B cell (primary cell): ENCODE results near the gene TEAD1. TPM values are rescaled to one million over a fixed set of nuclear protein-coding genes. Genes with fewer than 3 reads are reported as not detected.

Source experiments
- ATAC-seq: fragments of 200-7000 bp; cut with Tn5 transposase; one replicate; pipeline ENCODE4 v1.10.0; 2021; ENCODE audit warnings: low read depth, mild to moderate bottlenecking, moderate number of reproducible peaks, moderate library complexity
- CTCF ChIA-PET: fragments of 350-600 bp; sonication (Branson Sonifier 250); formaldehyde crosslinking; loops from one replicate; lab custom pipeline; 2021; ENCODE audit warnings: antibody characterized with exemption, inconsistent platforms; lab: Charles Lee
- POLR2A ChIA-PET: fragments of 350-600 bp; sonication (Branson Sonifier 250); formaldehyde crosslinking; loops from one replicate; lab custom pipeline; 2021; ENCODE audit warnings: antibody characterized with exemption; lab: Charles Lee
- DNase-seq: peaks from one replicate; pipeline ENCODE4 v3.0.0; 2013
- H2AFZ ChIP-seq: 2 replicates; pipeline ENCODE4 v1.6.1; 2012; ENCODE audit warnings: mild to moderate bottlenecking, low read depth, low read length; ENCODE audit not compliant: insufficient read depth, poor library complexity, severe bottlenecking
- H3K27ac ChIP-seq, 2 donors: 1 replicate in 1 of 2; 2 replicates in 1 of 2; pipeline ENCODE4 v1.5.1; 2012 to 2013; ENCODE audit warnings: low read length in 2 of 2, mild to moderate bottlenecking in 2 of 2, moderate library complexity in 1 of 2
- H3K27me3 ChIP-seq, 4 experiments: fragments of 200-600 bp in 1 of 4; sonication (generic) in 1 of 4; replicated peaks in 1 of 4; 1 replicate in 2 of 4; 2 replicates in 2 of 4; pipeline versions ENCODE4 v1.6.1 to v1.7.0; 2013 to 2016; ENCODE audit warnings: low read length in 3 of 4, mild to moderate bottlenecking in 2 of 4, mixed read lengths in 1 of 4, moderate library complexity in 1 of 4; ENCODE audit not compliant: insufficient read depth in 4 of 4, control insufficient read depth in 3 of 4; ENCODE audit errors: control extremely low read depth in 1 of 4
- H3K36me3 ChIP-seq, 2 experiments: replicated peaks in 1 of 2; 1 replicate in 1 of 2; 2 replicates in 1 of 2; pipeline versions ENCODE4 v1.6.1 to v1.7.1; 2013; ENCODE audit warnings: low read length in 1 of 2; ENCODE audit not compliant: insufficient read depth in 2 of 2, control insufficient read depth in 1 of 2; ENCODE audit errors: control extremely low read depth in 1 of 2, extremely low read depth in 1 of 2
- H3K4me1 ChIP-seq, 2 donors: fragments of 200-600 bp in 1 of 2; sonication (generic) in 1 of 2; 1 replicate in 1 of 2; 2 replicates in 1 of 2; pipeline versions ENCODE4 v1.5.1 to v1.6.1; 2013 to 2017; ENCODE audit warnings: low read length in 2 of 2; ENCODE audit not compliant: control insufficient read depth in 2 of 2, insufficient read depth in 2 of 2
- H3K4me2 ChIP-seq: replicated peaks from 2 replicates; pipeline ENCODE3; 2012; ENCODE audit warnings: mild to moderate bottlenecking, low read depth, low read length; ENCODE audit not compliant: poor library complexity, severe bottlenecking
- H3K4me3 ChIP-seq, 5 experiments: fragments of 200-600 bp in 1 of 5; sonication (generic) in 1 of 5; 1 replicate in 3 of 5; 2 replicates in 2 of 5; pipeline versions ENCODE4 v1.5.1 to v1.7.0; 2011 to 2016; ENCODE audit warnings: low read length in 4 of 5, mild to moderate bottlenecking in 4 of 5, low read depth in 2 of 5, control low read depth in 1 of 5, moderate library complexity in 1 of 5; ENCODE audit not compliant: insufficient read depth in 1 of 5; ENCODE audit errors: control extremely low read depth in 1 of 5, extremely low read depth in 1 of 5
- H3K79me2 ChIP-seq: fragments of 200-600 bp; sonication (generic); one replicate; pipeline ENCODE4 v1.6.0; 2016; ENCODE audit warnings: low read length; ENCODE audit not compliant: control insufficient read depth, insufficient read depth
- H3K9ac ChIP-seq: fragments of 200-600 bp; sonication (generic); 2 replicates; pipeline ENCODE4 v1.6.1; 2017; ENCODE audit warnings: mild to moderate bottlenecking, low read length, moderate library complexity
- H3K9me3 ChIP-seq, 3 donors: one replicate each; pipeline versions ENCODE4 v1.6.1 to v1.7.1; 2013; ENCODE audit warnings: low read length in 2 of 3; ENCODE audit not compliant: control insufficient read depth in 2 of 3, insufficient read depth in 1 of 3; ENCODE audit errors: control extremely low read depth in 1 of 3
- H4K20me1 ChIP-seq: 2 replicates; pipeline ENCODE4 v1.6.0; 2012; ENCODE audit warnings: mild to moderate bottlenecking, low read length; ENCODE audit not compliant: insufficient read depth, control insufficient read depth, poor library complexity, severe bottlenecking
- H3K27ac Mint-ChIP-seq: one replicate; pipeline ENCODE4 v1.8.0; 2021; ENCODE audit warnings: mixed read lengths
- H3K27me3 Mint-ChIP-seq: one replicate; pipeline ENCODE4 v1.8.0; 2021; ENCODE audit warnings: mixed read lengths
- H3K4me1 Mint-ChIP-seq: one replicate; pipeline ENCODE4 v1.8.0; 2021; ENCODE audit warnings: mixed read lengths
- H3K4me3 Mint-ChIP-seq: one replicate; pipeline ENCODE4 v1.8.0; 2021; ENCODE audit warnings: mixed read lengths
- H3K9me3 Mint-ChIP-seq: one replicate; pipeline ENCODE4 v1.8.0; 2022; ENCODE audit warnings: mixed read lengths; ENCODE audit not compliant: insufficient read depth
- CTCF ChIP-seq: fragments of 200-600 bp; IDR thresholded peaks from one replicate; pipeline ENCODE4 v1.8.0; 2022; ENCODE audit warnings: antibody characterized with exemption, mild to moderate bottlenecking
- EZH2 ChIP-seq: IDR thresholded peaks from 2 replicates; pipeline ENCODE4 v1.6.1; 2012; ENCODE audit warnings: borderline replicate concordance, low read depth, mild to moderate bottlenecking, moderate library complexity, low read length; ENCODE audit not compliant: insufficient read depth, poor library complexity, severe bottlenecking
- WGBS: methylation state at CpG from one replicate; pipeline ENCODE4 v1.1.5; 2013; ENCODE audit warnings: missing lambda C conversion rate; ENCODE audit not compliant: insufficient coverage; 5-methylcytosine and 5-hydroxymethylcytosine counted together
- intact Hi-C: fragments of 100-400 bp; cut with micrococcal nuclease; formaldehyde crosslinking; loops from one replicate; pipeline ENCODE4 v1.10.0; 2022
- polyA plus RNA-seq: library from polyadenylated mRNA; depleted of rRNA; stranded (reverse); fragments of >200 nt; gene quantifications from 2 replicates; pipeline ENCODE4 v1.2.3, GENCODE V29; 2012
- total RNA-seq, 2 donors: library from RNA; stranded (reverse); fragments of 120-200 nt in 1 of 2; gene quantifications; 1 replicate in 1 of 2; 2 replicates in 1 of 2; pipeline versions ENCODE4 v1.2.3 to v1.2.4, GENCODE V29; 2013 to 2022

Gene TEAD1
- total and polyA plus RNA-seq, 2 donors (not counting 1 experiment from before 2014, with no cell fraction given): 0.30 TPM; not detected in 1

GRCh38 chr11:12701811-12702592 is 27.8 kb downstream of the TEAD1 start:
- no peak overlapping the region for H3K4me3 Mint-ChIP-seq
- H3K79me2 ChIP-seq: no peaks in the 10 kb centered on the region

More at GRCh38 chr11:12701811-12702592, 27.8 kb downstream of the TEAD1 start:
- ChIA-PET CTCF (no interaction called here), POLR2A (no interaction called here)
- H3K27me3 Mint-ChIP-seq: peaks cover 31% of the 10 kb centered on the region
- H3K4me3 ChIP-seq: no peak overlapping the region
- H3K36me3 ChIP-seq: no peaks in the 10 kb centered on the region
- no peak overlapping the region for H2AFZ ChIP-seq
- TF ChIP-seq CTCF (no peak), EZH2 (no peak)
- ATAC-seq (no peak), DNase-seq (no peak)
- H3K27me3 ChIP-seq: peaks cover 0 to 4% (median 0%) of the 10 kb centered on the region in 4 experiments
- no peak overlapping the region for H3K4me2 ChIP-seq
- H4K20me1 ChIP-seq: no peaks in the 10 kb centered on the region
- intact Hi-C loops: no loop called here
- 87% methylated on average over 11 of the region's 11 CpGs for WGBS
- no peak overlapping the region for H3K9ac ChIP-seq
- H3K27ac ChIP-seq: no peak overlapping the region
- H3K27ac Mint-ChIP-seq: no peak overlapping the region
- no peaks in the 10 kb centered on the region for H3K4me1 Mint-ChIP-seq
- no peaks in the 10 kb centered on the region for H3K9me3 Mint-ChIP-seq
- no peaks in the 10 kb centered on the region for H3K4me1 ChIP-seq
- peaks cover 0 to 1% (median 0%) of the 10 kb centered on the region in 3 donors for H3K9me3 ChIP-seq
